ENCODE measurements around the gene MDGA2. TPM values are rescaled to one million over a fixed set of nuclear protein-coding genes. Genes with fewer than 3 reads are reported as not detected.

MDGA2 gene
- total RNA-seq, 6 experiments from 2014 or later = 0.17 to 0.53 (median 0.27) TPM; not detected in 3

- Histone ChIP-seq H3K9me3 (no peaks in the 10 kb centered on the region), H3K36me3 (no peaks in the 10 kb centered on the region), H3K27ac (no peak overlapping the region), H3K4me3 (no peak overlapping the region), H3K4me1 (no peaks in the 10 kb centered on the region), H3K27me3 (no peaks in the 10 kb centered on the region)
- ATAC-seq (peak; percentile 48 to 90 (median 76)), DNase-seq (no peak)
- TF ChIP-seq POLR2A (IDR thresholded peaks at IDR 0.05) (no peak), CTCF (IDR thresholded peaks at IDR 0.05) (no peak)
- whole genome bisulfite sequencing (ENCODE audit: insufficient coverage, low coverage, low lambda C conversion rate, missing lambda C conversion rate) = 17% methylated on average over 1 of the region's 1 CpG
- intact Hi-C loops (cut with DNase I) = no loop called here
These were observed 410.6 kb downstream of the MDGA2 start for GRCh38 chr14:47264842-47265241.

- no peak overlapping the region for H3K27ac ChIP-seq
- WGBS (ENCODE audit: insufficient coverage, low coverage, low lambda C conversion rate, missing lambda C conversion rate) = 89% methylated on average over 2 of the region's 2 CpGs
- H3K4me1 ChIP-seq = no peaks in the 10 kb centered on the region
- H3K9me3 ChIP-seq = no peaks in the 10 kb centered on the region
- no peaks in the 10 kb centered on the region for H3K36me3 ChIP-seq
- intact Hi-C loops (cut with DNase I) = no loop called here
- DNase-seq (no peak), ATAC-seq (no peak)
- H3K27me3 ChIP-seq = no peaks in the 10 kb centered on the region
- TF ChIP-seq POLR2A (IDR thresholded peaks at IDR 0.05) (no peak), CTCF (IDR thresholded peaks at IDR 0.05) (no peak)
- H3K4me3 ChIP-seq = no peak overlapping the region
These were observed 412.6 kb downstream of the MDGA2 start for GRCh38 chr14:47262801-47263200.

GRCh38 chr14:47261350-47261749, 414.1 kb downstream of the MDGA2 start:
- no peaks in the 10 kb centered on the region for H3K9me3 ChIP-seq
- H3K27me3 ChIP-seq = no peaks in the 10 kb centered on the region
- no peak overlapping the region for H3K4me3 ChIP-seq
- ATAC-seq = no peak
- no peak for DNase-seq
- H3K4me1 ChIP-seq = no peaks in the 10 kb centered on the region
- H3K27ac ChIP-seq = no peak overlapping the region
- H3K36me3 ChIP-seq = no peaks in the 10 kb centered on the region
- intact Hi-C loops (cut with DNase I) = no loop called here
- TF ChIP-seq POLR2A (IDR thresholded peaks at IDR 0.05) (no peak), CTCF (IDR thresholded peaks at IDR 0.05) (no peak)

GRCh38 chr14:47259796-47260195, 415.6 kb downstream of the MDGA2 start:
- H3K27ac ChIP-seq = no peak overlapping the region
- intact Hi-C loops (cut with DNase I) = no loop called here
- no peak for TF ChIP-seq POLR2A (IDR thresholded peaks at IDR 0.05)
- no peak for TF ChIP-seq CTCF (IDR thresholded peaks at IDR 0.05)
- H3K36me3 ChIP-seq = no peaks in the 10 kb centered on the region
- no peaks in the 10 kb centered on the region for H3K4me1 ChIP-seq
- 73% methylated on average over 1 of the region's 2 CpGs for WGBS (ENCODE audit: insufficient coverage, low coverage, low lambda C conversion rate, missing lambda C conversion rate)
- H3K9me3 ChIP-seq = no peaks in the 10 kb centered on the region
- ATAC-seq (no peak), DNase-seq (no peak)
- no peaks in the 10 kb centered on the region for H3K27me3 ChIP-seq
- H3K4me3 ChIP-seq = no peak overlapping the region

GRCh38 chr14:47257013-47257412, 418.4 kb downstream of the MDGA2 start:
- no peak for ATAC-seq
- no peaks in the 10 kb centered on the region for H3K4me1 ChIP-seq
- no peak overlapping the region for H3K4me3 ChIP-seq
- no peaks in the 10 kb centered on the region for H3K9me3 ChIP-seq
- no peak for DNase-seq
- intact Hi-C loops (cut with DNase I) = no loop called here
- no peaks in the 10 kb centered on the region for H3K36me3 ChIP-seq
- no peak for TF ChIP-seq CTCF (IDR thresholded peaks at IDR 0.05)
- TF ChIP-seq POLR2A (IDR thresholded peaks at IDR 0.05) = no peak
- 25% methylated on average over 2 of the region's 2 CpGs for WGBS (ENCODE audit: insufficient coverage, low coverage, low lambda C conversion rate, missing lambda C conversion rate)
- no peaks in the 10 kb centered on the region for H3K27me3 ChIP-seq
- H3K27ac ChIP-seq = no peak overlapping the region

All from right lobe of liver (tissue), 6 donors.